T follicular helper cell (primary cell): ENCODE results near the gene HSDL1.

Experiments
- DNase-seq: peaks from one replicate; pipeline ENCODE4 v3.0.0-alpha.2; 2020; ENCODE audit warnings: low read depth

Gene HSDL1

GRCh38 chr16:84082110-84082509 is 62.9 kb downstream of the HSDL1 start:
- no peak for DNase-seq

GRCh38 chr16:84081446-84081989 is 63.5 kb downstream of the HSDL1 start:
- DNase-seq = no peak

- DNase-seq = no peak
Measured at GRCh38 chr16:84080813-84081212, 64.2 kb downstream of the HSDL1 start.

- DNase-seq = no peak
Measured at GRCh38 chr16:84080378-84080777, 64.6 kb downstream of the HSDL1 start.

GRCh38 chr16:84079664-84080063 is 65.3 kb downstream of the HSDL1 start:
- DNase-seq = no peak

GRCh38 chr16:84075376-84075775 is 69.6 kb downstream of the HSDL1 start:
- DNase-seq = no peak

GRCh38 chr16:84074721-84075120 is 70.3 kb downstream of the HSDL1 start:
- DNase-seq = no peak
